ENCODE data around the gene CORO1C. TPM values are rescaled to one million over a fixed set of nuclear protein-coding genes. Genes with fewer than 3 reads are reported as not detected.
"Not testable (repeated sequence)": the region's sequence is repeated elsewhere in the genome, so short reads cannot be mapped to it uniquely, and the experiment has no call there.

CORO1C gene
- total RNA-seq, 1 donor, result 261 TPM

GRCh38 chr12:108752387-108752786, 21.1 kb upstream of the CORO1C start:
- Histone ChIP-seq H3K79me2 (ENCODE audit: insufficient read depth, low read length) (no peaks in the 10 kb centered on the region), H3K27ac (ENCODE audit: low read depth, low read length) (no peak overlapping the region), H3K4me1 (ENCODE audit: insufficient read depth, low read length) (peaks cover 10% of the 10 kb centered on the region), H2AFZ (ENCODE audit: low read length) (no peak overlapping the region), H3K4me3 (ENCODE audit: insufficient read depth, low read length) (no peak overlapping the region), H4K20me1 (ENCODE audit: insufficient read depth, low read length) (no peaks in the 10 kb centered on the region), H3K27me3 (ENCODE audit: insufficient read depth, low read length) (no peaks in the 10 kb centered on the region), H3K36me3 (ENCODE audit: insufficient read depth, low read length) (no peaks in the 10 kb centered on the region), H3K9me3 (ENCODE audit: low read depth, low read length) (no peaks in the 10 kb centered on the region), H3K4me2 (ENCODE audit: insufficient read depth, low read length) (no peak overlapping the region)
- DNase-seq (ENCODE audit: insufficient read length, low spot score, missing footprints), result no peak
- TF ChIP-seq CTCF (IDR thresholded peaks at IDR 0.05; ENCODE audit: extremely low read depth, low read depth, low read length), result no peak

GRCh38 chr12:108751821-108752220, 20.5 kb upstream of the CORO1C start:
- no peak overlapping the region for H3K27ac ChIP-seq (ENCODE audit: low read depth, low read length)
- DNase-seq (ENCODE audit: insufficient read length, low spot score, missing footprints), result no peak
- H2AFZ ChIP-seq (ENCODE audit: low read length), result no peak overlapping the region

GRCh38 chr12:108751003-108751402, 19.7 kb upstream of the CORO1C start:
- H3K4me2 ChIP-seq (ENCODE audit: insufficient read depth, low read length); H4K20me1 ChIP-seq (ENCODE audit: insufficient read depth, low read length); H3K36me3 ChIP-seq (ENCODE audit: insufficient read depth, low read length); H3K27me3 ChIP-seq (ENCODE audit: insufficient read depth, low read length); H3K27ac ChIP-seq (ENCODE audit: low read depth, low read length); DNase-seq (ENCODE audit: insufficient read length, low spot score, missing footprints); H3K4me3 ChIP-seq (ENCODE audit: insufficient read depth, low read length); H2AFZ ChIP-seq (ENCODE audit: low read length); H3K79me2 ChIP-seq (ENCODE audit: insufficient read depth, low read length); H3K9me3 ChIP-seq (ENCODE audit: low read depth, low read length): not testable (repeated sequence)
- peaks cover 10% of the 10 kb centered on the region for H3K4me1 ChIP-seq (ENCODE audit: insufficient read depth, low read length)

More at GRCh38 chr12:108751821-108752220, 20.5 kb upstream of the CORO1C start:
- no peaks in the 10 kb centered on the region for H3K27me3 ChIP-seq (ENCODE audit: insufficient read depth, low read length)
- TF ChIP-seq CTCF (IDR thresholded peaks at IDR 0.05; ENCODE audit: extremely low read depth, low read depth, low read length), result no peak
- H3K9me3 ChIP-seq (ENCODE audit: low read depth, low read length), result no peaks in the 10 kb centered on the region
- peaks cover 10% of the 10 kb centered on the region for H3K4me1 ChIP-seq (ENCODE audit: insufficient read depth, low read length)
- no peak overlapping the region for H3K4me2 ChIP-seq (ENCODE audit: insufficient read depth, low read length)
- H4K20me1 ChIP-seq (ENCODE audit: insufficient read depth, low read length), result no peaks in the 10 kb centered on the region
- no peaks in the 10 kb centered on the region for H3K36me3 ChIP-seq (ENCODE audit: insufficient read depth, low read length)
- no peaks in the 10 kb centered on the region for H3K79me2 ChIP-seq (ENCODE audit: insufficient read depth, low read length)
- H3K4me3 ChIP-seq (ENCODE audit: insufficient read depth, low read length), result no peak overlapping the region

- Histone ChIP-seq H3K9me3 (ENCODE audit: low read depth, low read length) (no peaks in the 10 kb centered on the region), H3K27ac (ENCODE audit: low read depth, low read length) (no peak overlapping the region), H4K20me1 (ENCODE audit: insufficient read depth, low read length) (no peaks in the 10 kb centered on the region), H3K79me2 (ENCODE audit: insufficient read depth, low read length) (no peaks in the 10 kb centered on the region), H3K4me2 (ENCODE audit: insufficient read depth, low read length) (no peak overlapping the region), H3K27me3 (ENCODE audit: insufficient read depth, low read length) (no peaks in the 10 kb centered on the region), H3K36me3 (ENCODE audit: insufficient read depth, low read length) (no peaks in the 10 kb centered on the region), H2AFZ (ENCODE audit: low read length) (no peak overlapping the region), H3K4me3 (ENCODE audit: insufficient read depth, low read length) (no peak overlapping the region), H3K4me1 (ENCODE audit: insufficient read depth, low read length) (peaks cover 10% of the 10 kb centered on the region)
- no peak for TF ChIP-seq CTCF (IDR thresholded peaks at IDR 0.05; ENCODE audit: extremely low read depth, low read depth, low read length)
- no peak for DNase-seq (ENCODE audit: insufficient read length, low spot score, missing footprints)
Observed at GRCh38 chr12:108750526-108750925, 19.2 kb upstream of the CORO1C start.

All from osteoblast (primary cell).